AG10803 (cell line): ENCODE results near the gene ZBTB21.

Source experiments
- DNase-seq: peaks from one replicate; pipeline ENCODE4 v3.0.0; 2010; ENCODE audit warnings: low read depth
- H3K4me3 ChIP-seq: 2 replicates; pipeline ENCODE4 v1.5.1; 2011; ENCODE audit warnings: mild to moderate bottlenecking, low read length, control low read depth
- CTCF ChIP-seq: conservative IDR thresholded peaks from 2 replicates; pipeline ENCODE4 v1.5.1; 2011; ENCODE audit warnings: mild to moderate bottlenecking, low read length, control low read depth, inconsistent platforms

The ZBTB21 gene

GRCh38 chr21:41943851-41944250, 66.3 kb downstream of the ZBTB21 start:
- no peak for TF ChIP-seq CTCF
- no peak overlapping the region for H3K4me3 ChIP-seq
- no peak for DNase-seq

GRCh38 chr21:41942457-41942856, 67.7 kb downstream of the ZBTB21 start:
- no peak for TF ChIP-seq CTCF
- DNase-seq, result no peak
- H3K4me3 ChIP-seq, result no peak overlapping the region

- TF ChIP-seq CTCF, result no peak
- DNase-seq, result no peak
Measured at GRCh38 chr21:41941941-41942340, 68.2 kb downstream of the ZBTB21 start.

GRCh38 chr21:41940431-41940830, 69.7 kb downstream of the ZBTB21 start:
- DNase-seq, result no peak
- no peak for TF ChIP-seq CTCF
- no peak overlapping the region for H3K4me3 ChIP-seq

More at GRCh38 chr21:41941941-41942340, 68.2 kb downstream of the ZBTB21 start:
- H3K4me3 ChIP-seq, result no peak overlapping the region

GRCh38 chr21:41939391-41939790, 70.8 kb downstream of the ZBTB21 start:
- no peak for DNase-seq
- no peak for TF ChIP-seq CTCF
- no peak overlapping the region for H3K4me3 ChIP-seq
